IMR-90 (cell line): ENCODE results near the gene PGGHG.

Source experiments
- CHD1 ChIP-seq: IDR thresholded peaks from 2 replicates; pipeline ENCODE4 v1.6.1; 2012; ENCODE audit warnings: low read depth, low read length, improper control_type of control experiment
- MXI1 ChIP-seq: IDR thresholded peaks from 2 replicates; pipeline ENCODE4 v1.6.1; 2012; ENCODE audit warnings: low read depth, mild to moderate bottlenecking, low read length, moderate library complexity, borderline replicate concordance
- NFE2L2 ChIP-seq: fragments of 150-350 bp; IDR thresholded peaks from 2 replicates; pipeline ENCODE4 v1.6.1; 2016; ENCODE audit warnings: low read depth, mild to moderate bottlenecking, low read length
- POLR2A ChIP-seq: IDR thresholded peaks from 2 replicates; pipeline ENCODE4 v1.6.1; 2012; ENCODE audit warnings: mild to moderate bottlenecking, low read depth, low read length
- RAD21 ChIP-seq: IDR thresholded peaks from 2 replicates; pipeline ENCODE4 v1.6.1; 2012; ENCODE audit warnings: low read length, improper control_type of control experiment
- RFX5 ChIP-seq: IDR thresholded peaks from 2 replicates; pipeline ENCODE4 v1.8.0; 2012; ENCODE audit warnings: low read depth, mild to moderate bottlenecking, low read length, moderate library complexity
- SMC3 ChIP-seq: fragments of 150-350 bp; IDR thresholded peaks from 2 replicates; pipeline ENCODE4 v1.6.1; 2016; ENCODE audit warnings: low read depth, mild to moderate bottlenecking, antibody characterized with exemption, low read length, moderate library complexity
- TF ChIP-seq, protein P1 (sequence below): conservative IDR thresholded peaks from 2 replicates; pipeline ENCODE4 v1.5.1; 2012; ENCODE audit warnings: mild to moderate bottlenecking, low read depth, low read length, improper control_type of control experiment
- TF ChIP-seq, protein P2 (sequence below): fragments of 150-350 bp; IDR thresholded peaks from 2 replicates; pipeline ENCODE4 v1.6.1; 2016; ENCODE audit warnings: low read depth, mild to moderate bottlenecking, low read length, moderate library complexity, borderline replicate concordance
- TF ChIP-seq, protein P3 (sequence below): fragments of 150-350 bp; IDR thresholded peaks from 2 replicates; pipeline ENCODE4 v1.6.1; 2017; ENCODE audit warnings: mild to moderate bottlenecking, antibody characterized with exemption, low read length, low read depth

DNA sequence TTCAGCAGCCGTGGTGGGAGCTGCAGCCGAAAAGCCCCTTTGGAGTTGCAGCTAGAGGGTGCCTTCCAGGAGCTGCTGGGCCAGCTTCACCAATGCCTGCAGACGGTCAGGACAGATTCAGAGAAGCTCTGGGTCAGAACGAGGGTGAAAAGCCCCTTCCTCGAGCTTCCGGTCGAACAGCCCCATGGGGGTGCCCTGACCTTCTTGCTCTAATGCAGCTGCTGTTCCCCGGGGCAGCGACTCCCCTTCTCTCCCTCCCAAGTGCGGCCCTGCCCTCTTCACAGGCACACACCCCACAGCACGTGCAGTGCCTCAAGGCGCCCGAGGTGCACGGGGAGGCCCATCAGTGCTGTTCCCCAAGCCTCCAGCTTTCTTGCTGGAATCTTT, 41.4 kb downstream of the PGGHG start:
- TF ChIP-seq CHD1 (no peak), POLR2A (no peak), NFE2L2 (no peak), RFX5 (no peak), MXI1 (no peak), RAD21 (no peak), SMC3 (no peak)
- TF ChIP-seq, protein P1, sequence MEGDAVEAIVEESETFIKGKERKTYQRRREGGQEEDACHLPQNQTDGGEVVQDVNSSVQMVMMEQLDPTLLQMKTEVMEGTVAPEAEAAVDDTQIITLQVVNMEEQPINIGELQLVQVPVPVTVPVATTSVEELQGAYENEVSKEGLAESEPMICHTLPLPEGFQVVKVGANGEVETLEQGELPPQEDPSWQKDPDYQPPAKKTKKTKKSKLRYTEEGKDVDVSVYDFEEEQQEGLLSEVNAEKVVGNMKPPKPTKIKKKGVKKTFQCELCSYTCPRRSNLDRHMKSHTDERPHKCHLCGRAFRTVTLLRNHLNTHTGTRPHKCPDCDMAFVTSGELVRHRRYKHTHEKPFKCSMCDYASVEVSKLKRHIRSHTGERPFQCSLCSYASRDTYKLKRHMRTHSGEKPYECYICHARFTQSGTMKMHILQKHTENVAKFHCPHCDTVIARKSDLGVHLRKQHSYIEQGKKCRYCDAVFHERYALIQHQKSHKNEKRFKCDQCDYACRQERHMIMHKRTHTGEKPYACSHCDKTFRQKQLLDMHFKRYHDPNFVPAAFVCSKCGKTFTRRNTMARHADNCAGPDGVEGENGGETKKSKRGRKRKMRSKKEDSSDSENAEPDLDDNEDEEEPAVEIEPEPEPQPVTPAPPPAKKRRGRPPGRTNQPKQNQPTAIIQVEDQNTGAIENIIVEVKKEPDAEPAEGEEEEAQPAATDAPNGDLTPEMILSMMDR, result no peak
- TF ChIP-seq, protein P2, sequence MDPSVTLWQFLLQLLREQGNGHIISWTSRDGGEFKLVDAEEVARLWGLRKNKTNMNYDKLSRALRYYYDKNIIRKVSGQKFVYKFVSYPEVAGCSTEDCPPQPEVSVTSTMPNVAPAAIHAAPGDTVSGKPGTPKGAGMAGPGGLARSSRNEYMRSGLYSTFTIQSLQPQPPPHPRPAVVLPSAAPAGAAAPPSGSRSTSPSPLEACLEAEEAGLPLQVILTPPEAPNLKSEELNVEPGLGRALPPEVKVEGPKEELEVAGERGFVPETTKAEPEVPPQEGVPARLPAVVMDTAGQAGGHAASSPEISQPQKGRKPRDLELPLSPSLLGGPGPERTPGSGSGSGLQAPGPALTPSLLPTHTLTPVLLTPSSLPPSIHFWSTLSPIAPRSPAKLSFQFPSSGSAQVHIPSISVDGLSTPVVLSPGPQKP, result no peak
- TF ChIP-seq, protein P3, sequence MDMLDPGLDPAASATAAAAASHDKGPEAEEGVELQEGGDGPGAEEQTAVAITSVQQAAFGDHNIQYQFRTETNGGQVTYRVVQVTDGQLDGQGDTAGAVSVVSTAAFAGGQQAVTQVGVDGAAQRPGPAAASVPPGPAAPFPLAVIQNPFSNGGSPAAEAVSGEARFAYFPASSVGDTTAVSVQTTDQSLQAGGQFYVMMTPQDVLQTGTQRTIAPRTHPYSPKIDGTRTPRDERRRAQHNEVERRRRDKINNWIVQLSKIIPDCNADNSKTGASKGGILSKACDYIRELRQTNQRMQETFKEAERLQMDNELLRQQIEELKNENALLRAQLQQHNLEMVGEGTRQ, result no peak
